HCT116 (cell line): ENCODE measurements around the gene TLCD2. TPM values are rescaled to one million over a fixed set of nuclear protein-coding genes. Genes with fewer than 3 reads are reported as not detected.

Source experiments
- ATAC-seq: fragments of 200-7000 bp; cut with Tn5 transposase; 2 replicates; pipeline ENCODE4 v1.9.1; 2020; ENCODE audit warnings: mild to moderate bottlenecking, moderate library complexity
- BruUV-seq: library from RNA; stranded (reverse); fragments of 400-500 nt; replicated peaks from 2 replicates; lab custom pipeline; 2021; lab: Mats Ljungman, UMichigan
- CTCF ChIA-PET: fragments of 300-600 bp; sonication (Branson Sonifier 250); formaldehyde crosslinking; loops from one replicate; lab custom pipeline; 2021; ENCODE audit warnings: antibody characterized with exemption; lab: Charles Lee
- POLR2A ChIA-PET: fragments of 300-600, 350-600 bp; sonication (Branson Sonifier 250); formaldehyde crosslinking; loops from one replicate; lab custom pipeline; 2021; ENCODE audit warnings: antibody characterized with exemption; lab: Charles Lee
- RAD21 ChIA-PET, 2 experiments: fragments of 300-600 bp; sonication (Branson Sonifier 250); formaldehyde crosslinking; loops; one replicate each; lab custom pipeline; 2023; ENCODE audit warnings: low total read pairs in 2 of 2; ENCODE audit not compliant: uncharacterized antibody in 2 of 2, unreplicated experiment in 2 of 2, low non-redundant PET in 1 of 2; lab: Charles Lee
- DNase-seq: peaks from one replicate; pipeline ENCODE4 v3.0.0-alpha.2; 2010; ENCODE audit warnings: low read depth, low spot score
- H2AFZ ChIP-seq: fragments of 200-600 bp; shearing (Covaris generic), sonication (generic); 2 replicates; pipeline ENCODE4 v1.6.1; 2017; ENCODE audit warnings: low read depth, mixed run types, mixed read lengths, antibody characterized with exemption, low read length; ENCODE audit not compliant: poor library complexity, severe bottlenecking
- H3K27ac ChIP-seq: 2 replicates; pipeline ENCODE4 v1.5.1; 2012; ENCODE audit warnings: low read depth, low read length
- H3K27me3 ChIP-seq: fragments of 200-600 bp; sonication (generic); 2 replicates; pipeline ENCODE4 v1.6.1; 2016; ENCODE audit warnings: mixed run types, low read length, mixed read lengths; ENCODE audit not compliant: insufficient read depth
- H3K36me3 ChIP-seq, 2 experiments: fragments of 200-500 bp in 1 of 2; fragments of 200-600 bp in 1 of 2; sonication (Bioruptor generic) in 1 of 2; sonication (generic) in 1 of 2; 2 replicates each; pipeline versions ENCODE4 v1.5.1 to v1.6.1; 2014 to 2016; ENCODE audit warnings: low read length in 2 of 2, inconsistent platforms in 1 of 2, mixed read lengths in 1 of 2, mixed run types in 1 of 2; ENCODE audit not compliant: insufficient read depth in 2 of 2, control insufficient read depth in 1 of 2
- H3K4me1 ChIP-seq, 2 experiments: fragments of 200-600 bp in 1 of 2; sonication (generic) in 1 of 2; 2 replicates each; pipeline versions ENCODE4 v1.5.1 to v1.6.1; 2012 to 2017; ENCODE audit warnings: low read length in 2 of 2, inconsistent platforms in 1 of 2, mild to moderate bottlenecking in 1 of 2, mixed read lengths in 1 of 2, mixed run types in 1 of 2, moderate library complexity in 1 of 2; ENCODE audit not compliant: insufficient read depth in 2 of 2, control insufficient read depth in 1 of 2
- H3K4me2 ChIP-seq: fragments of 200-600 bp; sonication (generic); 2 replicates; pipeline ENCODE4 v1.6.1; 2017; ENCODE audit warnings: mixed run types, low read length, mixed read lengths
- H3K4me3 ChIP-seq, 2 experiments: fragments of 200-600 bp in 1 of 2; sonication (generic) in 1 of 2; replicated peaks in 1 of 2; 2 replicates each; pipeline ENCODE4 v1.5.1; 2011 to 2016; ENCODE audit warnings: low read length in 2 of 2, control low read depth in 1 of 2, low read depth in 1 of 2, mild to moderate bottlenecking in 1 of 2, mixed read lengths in 1 of 2, mixed run types in 1 of 2
- H3K79me2 ChIP-seq: fragments of 200-600 bp; sonication (generic); 2 replicates; pipeline ENCODE4 v1.6.1; 2017; ENCODE audit warnings: mild to moderate bottlenecking, mixed run types, low read length, moderate library complexity, mixed read lengths; ENCODE audit not compliant: insufficient read depth
- H3K9ac ChIP-seq: fragments of 200-600 bp; sonication (generic); 2 replicates; pipeline ENCODE4 v1.6.1; 2016; ENCODE audit warnings: low read length, mixed read lengths
- H3K9me2 ChIP-seq: fragments of 200-600 bp; sonication (generic), shearing (Covaris generic); 2 replicates; pipeline ENCODE4 v1.6.1; 2017; ENCODE audit warnings: mixed run types, mild to moderate bottlenecking, moderate library complexity; ENCODE audit not compliant: insufficient read depth
- H3K9me3 ChIP-seq, 2 experiments: fragments of 200-500 bp in 1 of 2; fragments of 200-600 bp in 1 of 2; sonication (Bioruptor generic) in 1 of 2; sonication (generic) in 1 of 2; 2 replicates each; pipeline ENCODE4 v1.6.1; 2014 to 2017; ENCODE audit warnings: low read length in 2 of 2, mixed read lengths in 2 of 2, inconsistent platforms in 1 of 2, low read depth in 1 of 2, mild to moderate bottlenecking in 1 of 2, mixed run types in 1 of 2, moderate library complexity in 1 of 2; ENCODE audit not compliant: control insufficient read depth in 1 of 2, insufficient read depth in 1 of 2
- H4K20me1 ChIP-seq: fragments of 200-600 bp; sonication (generic), shearing (Covaris generic); 2 replicates; pipeline ENCODE4 v1.6.1; 2017; ENCODE audit warnings: mixed run types, mild to moderate bottlenecking, moderate library complexity; ENCODE audit not compliant: insufficient read depth
- ATF3 ChIP-seq: IDR thresholded peaks from 2 replicates; pipeline ENCODE4 v1.6.1; 2012
- CEBPB ChIP-seq: IDR thresholded peaks from 2 replicates; pipeline ENCODE4 v1.6.1; 2012; ENCODE audit warnings: low read depth
- EZH2phosphoT487 ChIP-seq: fragments of 200-600 bp; IDR thresholded peaks from 2 replicates; pipeline ENCODE4 v1.6.1; 2018; ENCODE audit warnings: antibody characterized with exemption, borderline replicate concordance
- FOSL1 ChIP-seq: IDR thresholded peaks from 2 replicates; pipeline ENCODE4 v1.6.1; 2012; ENCODE audit warnings: low read depth
- MAX ChIP-seq: IDR thresholded peaks from 2 replicates; pipeline ENCODE4 v1.6.1; 2012
- POLR2AphosphoS5 ChIP-seq: IDR thresholded peaks from 2 replicates; pipeline ENCODE4 v1.6.1; 2011; ENCODE audit warnings: mild to moderate bottlenecking, low read depth, low read length, moderate library complexity
- RAD21 ChIP-seq: IDR thresholded peaks from 2 replicates; pipeline ENCODE4 v1.6.1; 2012; ENCODE audit warnings: low read depth, mild to moderate bottlenecking
- REST ChIP-seq: IDR thresholded peaks from 2 replicates; pipeline ENCODE4 v1.6.1; 2012; ENCODE audit warnings: low read depth
- SP1 ChIP-seq: IDR thresholded peaks from 2 replicates; pipeline ENCODE4 v1.6.1; 2012; ENCODE audit warnings: low read depth
- SRF ChIP-seq: IDR thresholded peaks from 2 replicates; pipeline ENCODE4 v1.6.1; 2012; ENCODE audit warnings: low read depth
- TCF7L2 ChIP-seq: IDR thresholded peaks from 2 replicates; pipeline ENCODE4 v1.7.0; 2011; ENCODE audit warnings: borderline replicate concordance, inconsistent platforms; ENCODE audit not compliant: insufficient read depth, insufficient read length; ENCODE audit errors: extremely low read depth
- YY1 ChIP-seq: IDR thresholded peaks from 2 replicates; pipeline ENCODE4 v1.6.1; 2011; ENCODE audit warnings: low read length, low read depth, moderate library complexity, mild to moderate bottlenecking; ENCODE audit not compliant: insufficient replicate concordance; ENCODE audit errors: extremely low read depth
- ZBTB33 ChIP-seq: IDR thresholded peaks from 2 replicates; pipeline ENCODE4 v1.6.1; 2011; ENCODE audit warnings: mild to moderate bottlenecking, low read length, moderate library complexity; ENCODE audit not compliant: insufficient replicate concordance; ENCODE audit errors: extremely low read depth
- ZFX ChIP-seq: fragments of 450-650 bp; IDR thresholded peaks from 2 replicates; pipeline ENCODE4 v1.6.1; 2017
- ZNF274 ChIP-seq: fragments of 200-500 bp; sonication (Bioruptor generic); IDR thresholded peaks from 2 replicates; pipeline ENCODE4 v1.6.1; 2014; ENCODE audit warnings: mild to moderate bottlenecking, low read depth, low read length, inconsistent platforms
- intact Hi-C: fragments of 100-400 bp; cut with micrococcal nuclease; formaldehyde crosslinking; loops from 2 replicates; pipeline ENCODE4 v1.10.0; 2022
- total RNA-seq: library from RNA; stranded (reverse); gene quantifications from one replicate; pipeline ENCODE4 v1.2.1, GENCODE V29; 2021; ENCODE audit not compliant: unreplicated experiment

TLCD2 gene
- total RNA-seq, 1 experiment from 2014 or later, result 1.8 TPM

GRCh38 chr17:1658100-1658499, 52.1 kb downstream of the TLCD2 start:
- Histone ChIP-seq H3K9me3 (no peaks in the 10 kb centered on the region), H2AFZ (no peak overlapping the region), H3K9ac (no peak overlapping the region), H3K36me3 (peaks cover 72 to 84% of the 10 kb centered on the region in 2 experiments), H3K79me2 (peaks cover 4% of the 10 kb centered on the region; the same call in 1 of the 2 replicates), H3K27me3 (no peaks in the 10 kb centered on the region), H3K4me2 (no peak overlapping the region), H4K20me1 (0 out of 2 replicates have a peak, but pooled peaks cover 4% of the 10 kb centered on the region), H3K4me3 (no peak overlapping the region), H3K27ac (no peak overlapping the region), H3K9me2 (no peaks in the 10 kb centered on the region), H3K4me1 (no peaks in the 10 kb centered on the region)
- ChIA-PET RAD21 (no interaction called here), POLR2A (interaction anchor here (1.2 kb wide), 1 partner anchor 8 kb away, joined by 3 read pairs; no protein-coding TSS in a partner anchor), CTCF (interaction anchor here (1.6 kb wide), 1 partner anchor 9 kb away, joined by 5 read pairs; the partner anchor contains the start of gene RILP)
- intact Hi-C loops, result no loop called here
- no TSS peak for BruUV-seq
- TF ChIP-seq YY1, result no peak
- no peak for TF ChIP-seq SRF
- TF ChIP-seq ATF3, result no peak
- TF ChIP-seq EZH2phosphoT487, result no peak
- no peak for TF ChIP-seq SP1
- TF ChIP-seq ZFX, result no peak
- TF ChIP-seq TCF7L2, result no peak
- TF ChIP-seq RAD21, result no peak
- TF ChIP-seq FOSL1, result no peak
- TF ChIP-seq REST, result no peak
- TF ChIP-seq MAX, result no peak
- no peak for TF ChIP-seq ZNF274
- no peak for TF ChIP-seq ZBTB33
- TF ChIP-seq CEBPB, result no peak
- TF ChIP-seq POLR2AphosphoS5, result no peak
- ATAC-seq (no peak), DNase-seq (no peak)
